Adrenal gland (tissue), 12 donors: ENCODE results near the gene ATF7IP. TPM values are rescaled to one million over a fixed set of nuclear protein-coding genes. Genes with fewer than 3 reads are reported as not detected.
A peak's percentile ranks its signal among the peaks of the same experiment; 100 is the strongest.

Source experiments
- DNase-seq, 7 donors: peaks; one replicate each; pipeline ENCODE4 v3.0.0-alpha.2; 2019 to 2020
- H3K27ac ChIP-seq, 5 donors: fragments of 200-600 bp; sonication (generic) in 4 of 5; 1 replicate in 3 of 5; 2 replicates in 2 of 5; pipeline versions ENCODE4 v1.5.1 to v1.8.0; 2016 to 2020; ENCODE audit warnings: mild to moderate bottlenecking in 1 of 5
- H3K27me3 ChIP-seq: fragments of 200-600 bp; 2 replicates; pipeline ENCODE4 v1.8.0; 2021
- H3K36me3 ChIP-seq, 2 donors: fragments of 200-600 bp; replicated peaks in 1 of 2; 1 replicate in 1 of 2; 2 replicates in 1 of 2; pipeline versions ENCODE4 v1.5.1 to v1.8.0; 2018 to 2022
- H3K4me1 ChIP-seq, 2 donors: fragments of 200-600 bp; replicated peaks in 1 of 2; 1 replicate in 1 of 2; 2 replicates in 1 of 2; pipeline versions ENCODE4 v1.5.1 to v1.8.0; 2018 to 2021
- H3K4me3 ChIP-seq, 4 donors: fragments of 200-600 bp; sonication (generic) in 3 of 4; one replicate each; pipeline ENCODE4 v1.5.1; 2016 to 2018
- H3K9me3 ChIP-seq, 3 donors: fragments of 200-600 bp; sonication (generic) in 1 of 3; replicated peaks in 1 of 3; 1 replicate in 2 of 3; 2 replicates in 1 of 3; pipeline versions ENCODE4 v1.5.1 to v1.8.0; 2016 to 2021
- POLR2A ChIP-seq, 2 donors: fragments of 450-650 bp; IDR thresholded peaks; one replicate each; pipeline ENCODE4 v1.6.1; 2017; ENCODE audit warnings: antibody characterized with exemption in 2 of 2, mild to moderate bottlenecking in 2 of 2, moderate library complexity in 1 of 2
- WGBS, 4 donors: extraction: QIAGEN DNeasy Blood & Tissue Kit in 2 of 4; methylation state at CpG; one replicate each; pipeline versions ENCODE4 v1.1.5 to v1.1.7; 2013 to 2017; 5-methylcytosine and 5-hydroxymethylcytosine counted together
- intact Hi-C, 2 donors: fragments of 100-400 bp; cut with DNase I; formaldehyde crosslinking; loops; one replicate each; pipeline versions ENCODE4 v1.14.1 to v1.15.0; 2022 to 2023
- polyA plus RNA-seq, 3 donors: library from polyadenylated mRNA; stranded (reverse); fragments of 200-250 nt in 2 of 3; fragments of 350-450 nt in 1 of 3; fragmentation: Illumina TruSeq in 1 of 3; extraction: RNeasy Lipid Tissue Mini Kit (QIAGEN cat#74804) in 1 of 3; gene quantifications; one replicate each; pipeline ENCODE4 v1.2.3, GENCODE V29; 2013 to 2014
- total RNA-seq, 9 donors: library from RNA; depleted of rRNA in 4 of 9; stranded (reverse); fragments of >200 nt in 4 of 9; fragments of 120-200 nt in 1 of 9; fragmentation: NEBNext Ultra II Directional in 1 of 9; extraction: Animal tissue kit (Norgen Biotek cat#: 25700) in 1 of 9; gene quantifications; one replicate each; pipeline versions ENCODE4 v1.1.0 to v1.2.4, GENCODE V29; 2013 to 2023
- TF ChIP-seq, protein P1 (sequence below), 6 experiments: fragments of 450-650 bp in 4 of 6; fragments of 200-600 bp in 2 of 6; sonication (generic) in 1 of 6; IDR thresholded peaks; 1 replicate in 5 of 6; 2 replicates in 1 of 6; pipeline versions ENCODE4 v1.5.1 to v1.8.0; 2016 to 2021; ENCODE audit warnings: antibody characterized with exemption in 6 of 6, mild to moderate bottlenecking in 2 of 6, moderate library complexity in 1 of 6
- donor health status: healthy with polysubstance abuse.
- donor health status: Bipolar disorder and iron deficiency.
- donor health status: DM: yes; HTN: yes; CAD: no.
- donor health status: DM: no; HTN: no; CAD: no.
- donor health status: DM: no; HTN: no; CAD: no.
- donor health status: DM: yes; HTN: yes; CAD: no.

The ATF7IP gene
- total and polyA plus RNA-seq, 12 donors = 8.5 to 101 (median 45.3) TPM

DNA sequence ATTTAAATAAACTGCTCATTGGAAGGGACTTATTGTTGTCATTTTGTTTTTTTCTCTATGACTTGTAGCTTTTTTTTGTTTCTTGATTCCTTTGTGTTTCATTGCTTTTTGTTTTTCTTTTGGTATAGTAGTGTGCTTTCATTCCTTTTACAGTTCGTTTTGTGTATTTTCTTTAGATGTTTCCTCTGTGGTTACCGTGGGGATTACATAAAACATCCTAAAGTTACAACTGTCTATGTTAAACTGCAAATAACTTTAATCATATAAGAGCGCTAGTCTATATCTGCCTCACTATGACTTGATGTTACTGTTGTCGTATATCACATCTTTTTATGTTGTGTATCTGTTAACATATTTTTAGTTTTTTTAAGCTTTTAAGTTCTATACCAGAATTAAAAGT is 86.9 kb downstream of the ATF7IP start:
- DNase-seq = no peak
- Histone ChIP-seq H3K4me1 (no peaks in the 10 kb centered on the region), H3K27me3 (no peaks in the 10 kb centered on the region), H3K4me3 (no peak overlapping the region), H3K9me3 (no peaks in the 10 kb centered on the region), H3K36me3 (peaks cover 0 to 28% of the 10 kb centered on the region in 2 donors), H3K27ac (no peak overlapping the region)
- TF ChIP-seq, protein P1, sequence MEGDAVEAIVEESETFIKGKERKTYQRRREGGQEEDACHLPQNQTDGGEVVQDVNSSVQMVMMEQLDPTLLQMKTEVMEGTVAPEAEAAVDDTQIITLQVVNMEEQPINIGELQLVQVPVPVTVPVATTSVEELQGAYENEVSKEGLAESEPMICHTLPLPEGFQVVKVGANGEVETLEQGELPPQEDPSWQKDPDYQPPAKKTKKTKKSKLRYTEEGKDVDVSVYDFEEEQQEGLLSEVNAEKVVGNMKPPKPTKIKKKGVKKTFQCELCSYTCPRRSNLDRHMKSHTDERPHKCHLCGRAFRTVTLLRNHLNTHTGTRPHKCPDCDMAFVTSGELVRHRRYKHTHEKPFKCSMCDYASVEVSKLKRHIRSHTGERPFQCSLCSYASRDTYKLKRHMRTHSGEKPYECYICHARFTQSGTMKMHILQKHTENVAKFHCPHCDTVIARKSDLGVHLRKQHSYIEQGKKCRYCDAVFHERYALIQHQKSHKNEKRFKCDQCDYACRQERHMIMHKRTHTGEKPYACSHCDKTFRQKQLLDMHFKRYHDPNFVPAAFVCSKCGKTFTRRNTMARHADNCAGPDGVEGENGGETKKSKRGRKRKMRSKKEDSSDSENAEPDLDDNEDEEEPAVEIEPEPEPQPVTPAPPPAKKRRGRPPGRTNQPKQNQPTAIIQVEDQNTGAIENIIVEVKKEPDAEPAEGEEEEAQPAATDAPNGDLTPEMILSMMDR (IDR thresholded peaks at IDR 0.05) = no peak
- no peak for TF ChIP-seq POLR2A (IDR thresholded peaks at IDR 0.05)
- intact Hi-C loops = no loop called here
- 83 to 90% (median 87%) methylated on average over 4 of the region's 4 CpGs for WGBS, 4 donors

DNA sequence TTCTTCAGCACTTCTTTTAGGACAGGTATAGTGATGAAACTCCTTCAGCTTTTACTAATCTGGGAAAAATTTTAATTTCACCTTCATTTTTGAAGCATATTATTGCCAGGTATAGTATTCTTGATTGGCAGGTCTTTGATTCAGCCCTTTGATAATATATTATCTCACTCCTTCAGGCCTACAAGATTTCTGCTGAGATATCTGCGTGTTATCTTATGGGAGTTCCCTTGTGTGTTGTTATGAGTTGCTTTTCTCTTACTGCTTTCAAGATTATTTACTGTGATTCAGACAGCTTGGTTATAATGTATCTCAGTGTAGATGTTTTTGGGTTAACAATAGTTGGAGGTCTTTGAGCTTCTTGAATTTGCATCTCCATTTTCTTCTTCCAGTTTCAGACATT is 87.4 kb downstream of the ATF7IP start:
- 89 to 98% (median 97%) methylated on average over 1 of the region's 1 CpG for WGBS, 4 donors
- no peaks in the 10 kb centered on the region for H3K9me3 ChIP-seq
- H3K4me3 ChIP-seq = no peak overlapping the region
- TF ChIP-seq POLR2A (IDR thresholded peaks at IDR 0.05) = no peak
- TF ChIP-seq, protein P1 (IDR thresholded peaks at IDR 0.05) = no peak
- H3K27ac ChIP-seq = no peak overlapping the region
- peaks cover 0 to 33% of the 10 kb centered on the region in 2 donors for H3K36me3 ChIP-seq
- DNase-seq = no peak
- H3K4me1 ChIP-seq = no peaks in the 10 kb centered on the region
- intact Hi-C loops = no loop called here
- no peaks in the 10 kb centered on the region for H3K27me3 ChIP-seq

DNA sequence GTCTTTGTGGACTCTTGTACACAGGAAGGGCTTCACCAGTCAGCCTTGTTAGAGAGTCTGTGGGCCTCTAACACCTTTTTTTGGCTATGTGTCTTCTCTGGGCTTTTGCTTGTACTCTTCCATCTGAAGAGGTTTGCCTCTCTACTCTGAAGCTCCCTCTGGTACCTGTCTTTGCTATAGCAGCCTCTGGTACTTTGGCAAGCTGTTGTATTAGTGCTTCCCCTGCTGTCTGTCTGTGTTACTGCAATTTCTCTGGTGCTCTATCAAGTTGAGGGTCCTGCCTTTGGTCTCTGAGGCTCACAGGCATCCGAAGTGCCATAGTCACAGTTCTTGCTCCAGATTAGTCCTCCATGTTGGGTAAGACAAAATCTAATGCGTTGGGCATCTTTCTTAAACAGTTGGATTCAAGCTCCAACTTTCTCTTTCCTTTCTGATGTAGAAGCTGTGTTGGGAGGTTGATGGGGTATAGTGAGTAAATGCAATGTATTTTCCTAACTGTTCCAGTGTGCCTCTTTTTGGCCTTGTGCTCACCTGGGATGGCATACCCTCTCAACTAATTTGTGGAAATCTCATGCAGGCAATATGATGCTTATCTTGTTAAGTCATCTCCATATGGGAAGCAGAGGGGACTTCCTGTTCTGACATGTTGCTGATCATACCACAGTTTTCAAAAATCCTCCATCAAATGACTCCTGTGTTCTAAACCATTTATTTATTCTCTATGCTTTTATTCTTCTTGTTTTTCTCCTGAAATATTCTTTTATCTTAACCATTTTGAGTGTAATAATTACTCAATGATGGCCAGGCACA is 88.8 kb downstream of the ATF7IP start:
- Histone ChIP-seq H3K27me3 (no peaks in the 10 kb centered on the region), H3K27ac (no peak overlapping the region), H3K9me3 (no peaks in the 10 kb centered on the region), H3K36me3 (peaks cover 0 to 43% of the 10 kb centered on the region in 2 donors), H3K4me1 (no peaks in the 10 kb centered on the region), H3K4me3 (no peak overlapping the region)
- DNase-seq = no peak
- intact Hi-C loops = no loop called here
- 78 to 89% (median 86%) methylated on average over 2 of the region's 2 CpGs for WGBS, 4 donors
- TF ChIP-seq, protein P1 (IDR thresholded peaks at IDR 0.05) = peak in 5 of 6 experiments; percentile 33 to 57 (median 51)
- TF ChIP-seq POLR2A (IDR thresholded peaks at IDR 0.05) = no peak

DNA sequence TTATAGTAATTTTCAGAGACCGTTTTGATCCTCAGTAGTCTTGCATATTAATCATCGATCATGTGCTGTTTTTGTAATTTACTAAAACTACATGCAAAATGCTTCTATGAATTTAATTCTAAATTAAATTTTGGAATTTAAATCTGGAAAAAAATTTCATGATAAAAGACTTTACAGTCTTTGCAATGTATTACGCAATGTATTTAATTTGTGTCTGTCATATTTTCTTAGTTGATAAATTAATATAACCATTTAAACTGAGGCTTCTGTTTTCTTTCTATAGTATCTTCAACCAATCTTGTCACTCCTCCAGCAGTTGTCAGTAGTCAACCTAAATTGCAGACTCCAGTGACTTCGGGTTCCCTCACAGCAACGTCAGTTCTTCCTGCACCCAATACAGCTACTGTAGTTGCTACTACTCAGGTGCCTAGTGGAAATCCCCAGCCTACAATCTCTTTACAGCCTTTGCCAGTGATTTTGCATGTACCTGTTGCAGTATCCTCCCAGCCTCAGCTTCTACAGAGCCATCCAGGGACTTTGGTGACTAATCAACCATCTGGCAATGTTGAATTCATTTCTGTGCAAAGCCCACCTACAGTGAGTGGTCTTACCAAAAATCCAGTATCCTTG is 94.8 kb downstream of the ATF7IP start:
- H3K27ac ChIP-seq = no peak overlapping the region
- no peak for TF ChIP-seq POLR2A (IDR thresholded peaks at IDR 0.05)
- TF ChIP-seq, protein P1 (IDR thresholded peaks at IDR 0.05) = no peak
- 92 to 97% (median 96%) methylated on average over 5 of the region's 5 CpGs for WGBS, 4 donors
- H3K4me1 ChIP-seq = peaks cover 0 to 10% of the 10 kb centered on the region in 2 donors
- no peak for DNase-seq
- intact Hi-C loops = no loop called here
- peaks cover 0 to 50% of the 10 kb centered on the region in 2 donors for H3K36me3 ChIP-seq
- no peaks in the 10 kb centered on the region for H3K9me3 ChIP-seq
- no peaks in the 10 kb centered on the region for H3K27me3 ChIP-seq
- H3K4me3 ChIP-seq = no peak overlapping the region
